HG03469 (cell line): Measurements from ENCODE around the gene TMEM217.

Experiments
- ATAC-seq: cut with Tn5 transposase; IDR thresholded peaks from one replicate; pipeline ENCODE4 v1.9.1; 2021; ENCODE audit warnings: mild to moderate bottlenecking, moderate library complexity, moderate number of reproducible peaks; ENCODE audit not compliant: unreplicated experiment

The TMEM217 gene

GRCh38 chr6:37280162-37280887, 22.4 kb upstream of the TMEM217 start:
- ATAC-seq, result no peak

DNA sequence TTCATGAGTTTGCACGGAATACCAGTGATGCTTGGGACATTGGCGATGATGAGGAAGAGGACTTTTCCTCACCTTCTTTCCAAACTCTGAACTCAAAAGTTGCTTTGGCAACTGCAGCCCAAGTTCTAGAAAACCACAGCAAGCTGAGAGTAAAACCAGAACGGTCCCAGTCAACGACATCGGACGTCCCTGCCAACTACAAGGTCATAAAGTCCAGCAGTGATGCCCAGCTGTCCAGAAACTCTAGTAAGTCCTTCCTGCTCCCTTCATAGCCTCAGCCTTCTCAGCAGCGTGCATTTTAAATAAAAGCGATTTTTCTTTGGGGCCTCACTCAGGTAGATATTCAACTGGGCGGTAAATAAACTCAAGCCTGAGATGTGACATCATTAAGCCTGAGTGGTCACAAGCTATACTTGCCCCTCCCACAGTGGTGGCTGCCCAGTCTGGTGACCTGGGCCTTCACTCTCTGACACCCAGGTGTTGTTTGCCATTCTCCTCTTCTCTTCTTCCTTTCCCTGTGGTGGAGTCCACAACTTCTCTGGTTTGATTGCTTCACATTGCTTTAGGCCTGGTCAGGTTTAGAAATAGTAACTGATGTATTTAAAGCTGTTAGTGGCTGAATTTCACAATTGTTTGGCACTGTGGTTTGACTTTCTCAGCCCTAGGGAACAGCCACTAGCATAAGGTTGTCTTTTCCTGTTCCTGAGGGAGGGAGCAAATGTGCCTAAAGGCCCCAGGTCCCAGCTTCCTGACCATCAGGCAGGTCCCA, 21.6 kb upstream of the TMEM217 start:
- ATAC-seq, result no peak

- no peak for ATAC-seq
These were observed 19.1 kb upstream of the TMEM217 start for GRCh38 chr6:37277001-37277409.

DNA sequence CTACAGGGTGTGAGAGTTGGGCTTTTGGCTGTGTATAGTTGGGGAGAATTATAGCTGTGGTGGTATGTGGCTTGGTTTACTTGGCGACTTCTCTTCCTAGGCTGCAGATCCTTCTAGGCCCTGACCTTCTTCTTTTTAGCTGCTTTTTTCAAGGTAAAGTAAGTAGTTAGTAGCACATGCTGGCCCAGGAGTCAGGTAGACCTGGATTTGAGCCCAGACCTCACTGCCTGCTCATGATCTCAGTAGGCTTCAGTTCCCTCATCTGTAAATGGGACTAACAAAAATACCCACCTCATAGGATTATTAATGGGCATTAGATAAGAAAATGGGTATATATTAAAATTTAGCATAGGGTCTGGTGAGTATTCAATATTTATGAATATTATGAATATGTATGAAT, 17.4 kb upstream of the TMEM217 start:
- ATAC-seq, result no peak

DNA sequence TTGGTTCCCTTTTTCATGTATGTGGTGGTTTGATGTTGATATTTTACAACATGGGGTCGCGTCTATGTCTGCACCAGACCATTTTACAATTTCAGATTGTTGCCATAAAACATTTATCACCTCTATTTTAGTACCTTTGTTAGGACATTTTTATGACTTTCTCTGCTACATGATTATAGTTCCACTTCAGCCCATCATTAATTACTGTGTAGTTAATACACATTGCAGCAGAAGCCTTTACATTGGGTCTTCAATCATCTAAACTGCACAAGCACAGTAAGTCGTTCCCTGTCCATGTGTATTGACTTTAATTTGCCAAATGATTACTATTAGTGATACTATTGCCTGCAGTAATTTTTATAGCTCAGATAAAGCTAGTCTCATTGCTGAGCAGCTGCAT, 15.7 kb upstream of the TMEM217 start:
- ATAC-seq, result no peak

DNA sequence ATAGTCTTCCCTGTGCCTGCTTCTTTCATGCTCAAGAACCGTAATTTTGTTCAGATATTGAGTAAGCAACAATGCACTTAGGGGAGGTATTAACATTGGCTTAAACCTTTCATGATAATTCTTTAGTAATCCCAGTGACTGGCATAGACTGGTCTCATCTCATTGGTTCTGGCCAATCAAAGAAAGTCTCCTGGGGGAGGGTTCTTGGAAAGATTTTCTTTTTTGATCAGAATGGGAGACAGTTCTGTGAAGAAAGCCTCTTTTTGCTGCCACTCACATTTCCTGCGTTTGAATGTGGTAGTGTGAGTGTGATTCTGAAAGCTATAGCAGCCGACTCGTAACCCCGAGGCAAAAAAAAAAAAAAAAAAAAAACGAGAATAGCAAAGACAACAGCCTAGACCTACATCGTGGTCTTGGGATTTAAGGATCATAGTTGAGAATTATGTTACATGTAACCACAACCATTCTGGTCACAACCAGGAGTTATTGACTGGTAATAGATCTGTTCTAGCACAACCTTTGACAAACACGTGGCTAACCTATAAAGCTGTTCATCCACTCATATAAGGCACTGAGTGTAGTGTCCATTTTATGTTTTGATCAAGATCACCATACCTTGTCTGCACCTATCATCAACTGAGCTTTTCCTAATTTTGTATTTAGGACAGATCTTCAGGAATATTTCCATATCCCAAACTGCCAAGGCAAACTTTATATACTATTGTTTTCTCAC, 15.1 kb upstream of the TMEM217 start:
- ATAC-seq, result no peak

DNA sequence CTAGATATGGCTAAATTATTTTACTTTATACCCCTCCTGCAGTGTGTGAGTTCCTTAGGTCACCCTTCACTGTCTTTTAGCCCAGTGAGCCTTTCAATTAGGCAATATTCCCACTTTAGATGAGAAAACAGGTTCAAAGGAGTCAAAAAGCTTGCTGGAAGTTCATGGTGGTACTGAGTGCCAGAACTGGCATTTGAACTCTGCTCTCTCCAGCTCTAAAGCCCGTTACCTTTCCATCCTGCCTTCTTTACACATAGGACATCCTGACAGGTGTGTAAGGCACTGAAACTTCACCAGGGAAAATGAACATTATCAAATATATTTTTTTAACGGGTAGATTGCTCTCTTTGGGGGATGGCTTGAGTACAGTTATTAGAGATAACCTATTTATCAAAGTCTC, 11.2 kb upstream of the TMEM217 start:
- ATAC-seq, result no peak

DNA sequence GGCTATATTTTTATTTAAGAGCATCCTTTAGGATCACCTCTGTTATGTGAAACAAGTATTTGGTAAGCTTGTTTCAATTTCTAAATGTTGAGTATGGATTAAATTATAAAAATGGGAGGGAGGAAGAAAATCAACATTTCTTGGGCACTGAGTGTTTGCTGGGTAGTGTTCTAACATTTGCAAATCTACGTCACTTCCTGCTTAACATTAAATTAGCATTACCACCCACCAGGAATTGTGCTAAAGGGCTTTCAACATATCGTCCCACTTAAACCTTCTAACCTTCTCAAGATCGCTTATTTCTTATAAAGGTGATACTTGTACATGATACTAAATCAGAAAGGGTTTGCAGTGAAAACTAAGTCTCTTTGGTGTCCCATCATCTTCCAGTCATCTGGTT, 7.9 kb upstream of the TMEM217 start:
- no peak for ATAC-seq

- ATAC-seq, result no peak
These were observed 7.1 kb upstream of the TMEM217 start for GRCh38 chr6:37265001-37265400.

DNA sequence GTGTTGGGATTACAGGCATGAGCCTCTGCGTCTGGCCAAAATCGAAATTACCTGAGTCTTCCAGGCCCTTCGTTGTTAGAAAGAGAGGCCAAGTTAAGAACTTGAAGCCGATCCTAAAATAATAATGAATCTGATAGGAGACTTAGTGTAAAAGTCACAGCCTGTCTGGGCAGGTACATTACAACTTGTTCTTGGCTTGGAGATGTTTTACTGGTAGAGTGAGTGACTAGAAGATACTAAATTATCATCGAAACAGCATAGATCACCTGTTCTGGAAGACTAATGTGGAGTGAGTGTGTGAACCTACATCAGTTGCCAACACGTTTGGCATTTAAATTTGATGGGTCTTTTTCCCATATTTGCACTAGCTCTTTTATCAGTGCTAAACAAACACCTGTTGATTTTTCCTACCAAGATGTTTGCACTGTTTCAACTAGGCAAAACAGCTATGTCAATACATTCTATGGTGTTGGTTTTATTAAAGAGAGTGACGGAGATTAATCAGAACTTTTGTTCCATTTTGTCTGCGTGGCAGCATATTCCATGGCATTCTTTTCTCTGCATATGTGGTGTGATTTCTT, 4.6 kb upstream of the TMEM217 start:
- ATAC-seq, result no peak

GRCh38 chr6:37261198-37261597, 3.3 kb upstream of the TMEM217 start:
- ATAC-seq, result no peak

DNA sequence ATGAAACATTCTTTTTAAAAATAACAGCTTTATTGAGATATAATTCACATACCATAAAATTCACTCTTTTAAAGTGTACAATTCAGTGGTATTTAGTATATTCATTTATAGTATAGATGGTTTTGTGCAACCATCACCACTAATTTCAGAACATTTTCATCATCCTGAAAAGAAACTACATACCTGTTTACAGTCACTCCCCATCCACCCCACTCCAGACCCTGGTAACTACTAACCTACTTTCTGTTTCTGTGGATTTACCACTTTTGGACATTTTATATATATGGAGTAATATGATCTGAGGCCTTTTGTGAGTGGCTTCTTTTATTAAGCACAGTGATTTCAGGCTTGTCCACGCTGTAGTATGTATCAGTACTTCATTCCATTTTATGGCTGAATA, 2.5 kb upstream of the TMEM217 start:
- ATAC-seq, result no peak

DNA sequence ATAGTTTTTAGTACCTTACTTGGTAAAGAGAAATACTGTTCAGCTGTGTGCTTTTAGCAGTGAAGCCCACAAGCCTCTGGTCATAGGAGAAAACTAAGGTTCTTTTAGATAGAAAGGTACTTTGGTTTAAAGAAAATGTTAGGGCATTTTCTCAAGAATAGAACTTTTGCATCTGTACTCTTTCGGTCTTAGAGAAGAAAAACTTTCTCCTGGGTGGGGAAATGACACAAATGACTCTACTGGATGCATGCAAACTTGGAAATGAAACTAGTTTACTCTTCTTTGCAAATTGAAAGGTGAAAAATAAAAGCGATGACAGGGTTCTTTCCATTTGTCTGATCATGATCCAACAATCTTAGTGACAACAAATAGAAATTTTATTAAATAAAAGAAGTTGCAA, 2.1 kb upstream of the TMEM217 start:
- ATAC-seq, result no peak

GRCh38 chr6:37259191-37259590, 1.2 kb upstream of the TMEM217 start:
- no peak for ATAC-seq

DNA sequence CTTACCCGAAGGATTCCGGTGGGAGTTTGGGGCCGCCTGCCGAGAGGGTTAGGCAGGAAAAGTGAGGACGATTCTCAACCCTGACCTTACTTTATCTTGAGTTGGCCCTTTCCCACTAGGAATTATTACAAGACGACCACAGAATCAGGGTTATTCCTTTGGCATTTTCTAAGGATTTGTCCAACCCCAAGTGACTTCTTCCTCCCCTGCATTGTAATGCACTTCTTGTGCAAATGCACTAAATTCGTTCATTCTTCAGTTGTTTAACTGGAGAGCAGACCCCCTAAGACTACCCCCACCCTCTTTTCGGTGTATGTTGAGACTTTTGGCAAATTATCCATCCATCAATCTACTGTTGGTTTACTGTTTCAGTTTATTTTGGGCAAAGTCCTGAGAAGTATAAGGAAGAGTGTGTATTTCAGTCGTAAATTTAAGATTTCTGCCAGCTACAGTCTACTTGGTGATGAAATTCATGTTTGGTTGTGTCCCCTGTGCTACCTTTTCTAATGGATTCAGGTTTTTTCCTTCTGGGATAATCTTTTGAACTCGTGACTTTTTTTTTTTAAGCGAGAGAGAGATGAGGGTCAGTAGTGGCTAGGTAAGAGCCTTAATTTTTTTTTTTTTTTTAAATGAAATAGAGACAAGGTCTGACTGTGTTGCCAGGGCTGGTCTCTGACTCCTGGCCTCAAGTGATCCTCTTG, 611 bp upstream of the TMEM217 start:
- no peak for ATAC-seq

DNA sequence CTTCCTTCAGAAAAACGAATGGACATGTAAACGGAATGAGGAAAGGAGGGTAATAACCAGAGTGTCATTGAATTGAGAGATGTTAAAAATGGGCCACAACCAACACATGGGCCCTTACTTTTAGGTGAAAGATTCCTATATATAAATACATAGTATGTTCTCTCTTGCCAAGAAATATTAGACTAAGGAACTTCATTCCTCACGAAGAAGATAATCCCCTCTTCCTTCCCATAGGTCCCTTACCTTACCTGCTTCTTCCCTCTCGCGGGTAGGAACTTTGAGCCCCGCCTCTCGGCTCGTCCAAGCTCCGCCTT, 667 bp downstream of the TMEM217 start:
- no peak for ATAC-seq

- no peak for ATAC-seq
These were observed 1.1 kb downstream of the TMEM217 start for GRCh38 chr6:37256692-37257319.

- no peak for ATAC-seq
These were observed 3.1 kb downstream of the TMEM217 start for GRCh38 chr6:37254881-37255280.

GRCh38 chr6:37253486-37254007, 4.4 kb downstream of the TMEM217 start:
- no peak for ATAC-seq

DNA sequence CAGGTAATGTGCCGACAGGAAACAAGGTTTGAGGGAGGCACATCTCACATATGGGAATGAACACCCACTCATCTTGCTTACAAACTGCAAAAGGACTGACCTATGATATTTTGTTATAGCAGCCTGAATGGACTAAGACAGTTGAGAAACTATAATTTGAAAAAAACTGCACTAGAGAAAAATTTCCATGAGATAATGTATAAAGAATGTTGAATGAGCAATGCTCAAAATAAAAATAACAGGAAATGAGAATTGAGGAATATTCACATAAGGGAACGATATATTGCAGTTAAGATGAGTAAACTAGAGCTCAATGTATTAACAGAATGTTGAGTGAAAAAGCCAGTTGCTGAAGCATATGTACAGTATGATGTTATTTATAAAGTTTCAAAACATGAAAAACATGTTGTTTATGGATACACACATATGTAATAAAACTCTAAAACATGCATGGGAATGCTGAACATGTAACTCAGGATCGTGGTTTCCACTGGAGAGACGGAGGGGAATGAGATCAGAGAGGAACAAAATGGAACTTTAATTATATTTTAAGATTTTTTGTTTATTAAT, 6.6 kb downstream of the TMEM217 start:
- no peak for ATAC-seq
